Endothelial cell (in vitro differentiated cells): Measurements from ENCODE around the gene NF1. TPM values are rescaled to one million over a fixed set of nuclear protein-coding genes. Genes with fewer than 3 reads are reported as not detected.

Experiments
- DNase-seq: peaks from one replicate; pipeline ENCODE4 v3.0.0; 2021; ENCODE audit warnings: low spot score
- H3K27ac Mint-ChIP-seq: one replicate; pipeline ENCODE4 v1.8.0; 2021; ENCODE audit warnings: mixed read lengths, inconsistent platforms; ENCODE audit not compliant: unreplicated experiment
- H3K27me3 Mint-ChIP-seq: one replicate; pipeline ENCODE4 v1.8.0; 2021; ENCODE audit warnings: mild to moderate bottlenecking, moderate library complexity, mixed read lengths, inconsistent platforms; ENCODE audit not compliant: unreplicated experiment
- H3K36me3 Mint-ChIP-seq: one replicate; pipeline ENCODE4 v1.8.0; 2021; ENCODE audit warnings: mild to moderate bottlenecking, low read depth, mixed read lengths, inconsistent platforms; ENCODE audit not compliant: unreplicated experiment
- H3K4me1 Mint-ChIP-seq: one replicate; pipeline ENCODE4 v1.8.0; 2021; ENCODE audit warnings: mild to moderate bottlenecking, mixed read lengths, inconsistent platforms; ENCODE audit not compliant: unreplicated experiment
- H3K4me3 Mint-ChIP-seq: one replicate; pipeline ENCODE4 v1.8.0; 2021; ENCODE audit warnings: mild to moderate bottlenecking, mixed read lengths, inconsistent platforms; ENCODE audit not compliant: unreplicated experiment
- H3K9me3 Mint-ChIP-seq: one replicate; pipeline ENCODE4 v1.8.0; 2021; ENCODE audit warnings: mixed read lengths, inconsistent platforms; ENCODE audit not compliant: unreplicated experiment
- CTCF ChIP-seq: fragments of 200-600 bp; sonication (generic); IDR thresholded peaks from one replicate; pipeline ENCODE4 v1.5.0; 2021; ENCODE audit warnings: antibody characterized with exemption; ENCODE audit not compliant: unreplicated experiment
- total RNA-seq: library from RNA; stranded (reverse); fragmentation: NEBNext Ultra II Directional; extraction: Animal tissue kit (Norgen Biotek cat#: 25700); gene quantifications from one replicate; pipeline ENCODE4 v1.2.1, GENCODE V29; 2021; ENCODE audit not compliant: unreplicated experiment

Gene NF1
- total RNA-seq, 1 donor from 2014 or later, result 52.7 TPM

- H3K36me3 Mint-ChIP-seq, result no peaks in the 10 kb centered on the region
- TF ChIP-seq CTCF, result no peak
- H3K9me3 Mint-ChIP-seq, result no peaks in the 10 kb centered on the region
- H3K27me3 Mint-ChIP-seq, result no peaks in the 10 kb centered on the region
- H3K27ac Mint-ChIP-seq, result no peak overlapping the region
- peaks cover 4% of the 10 kb centered on the region for H3K4me1 Mint-ChIP-seq
- peak overlapping the region; percentile 17 for H3K4me3 Mint-ChIP-seq
- DNase-seq, result no peak
Measured at GRCh38 chr17:31058976-31059375, 35.8 kb upstream of the NF1 start.

- Mint-ChIP-seq H3K4me3 (no peak overlapping the region), H3K27me3 (no peaks in the 10 kb centered on the region), H3K9me3 (no peaks in the 10 kb centered on the region), H3K27ac (no peak overlapping the region), H3K36me3 (no peaks in the 10 kb centered on the region), H3K4me1 (peaks cover 1% of the 10 kb centered on the region)
- DNase-seq, result no peak
- TF ChIP-seq CTCF, result no peak
Measured at GRCh38 chr17:31060791-31061550, 33.8 kb upstream of the NF1 start.

DNA sequence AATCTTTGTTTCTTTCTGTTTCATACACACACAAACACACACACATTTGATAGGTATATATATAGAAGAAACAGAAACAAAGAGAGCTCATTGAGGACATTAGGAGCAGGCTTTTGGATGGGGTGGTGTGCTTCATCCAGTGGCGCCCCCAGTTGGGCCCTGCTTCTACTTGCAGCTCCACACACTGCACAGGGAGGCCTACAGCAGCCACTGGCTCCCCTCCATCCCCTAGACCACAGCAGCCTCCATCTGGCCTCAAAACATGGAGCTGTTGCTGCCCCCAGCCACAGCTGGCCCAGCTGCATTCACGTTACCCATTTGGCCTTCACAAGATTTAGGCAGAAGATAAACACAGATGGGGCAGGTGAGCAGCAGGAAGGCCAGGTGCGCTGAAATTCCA lies 33.1 kb upstream of the NF1 start:
- Mint-ChIP-seq H3K4me1 (no peaks in the 10 kb centered on the region), H3K9me3 (no peaks in the 10 kb centered on the region), H3K4me3 (no peak overlapping the region), H3K27me3 (peaks cover 2% of the 10 kb centered on the region), H3K27ac (no peak overlapping the region), H3K36me3 (no peaks in the 10 kb centered on the region)
- TF ChIP-seq CTCF, result no peak
- DNase-seq, result peak; percentile 9

GRCh38 chr17:31062346-31062745 lies 32.4 kb upstream of the NF1 start:
- Mint-ChIP-seq H3K9me3 (no peaks in the 10 kb centered on the region), H3K27ac (no peak overlapping the region), H3K27me3 (peaks cover 2% of the 10 kb centered on the region), H3K4me3 (no peak overlapping the region), H3K4me1 (no peaks in the 10 kb centered on the region), H3K36me3 (no peaks in the 10 kb centered on the region)
- TF ChIP-seq CTCF, result no peak
- DNase-seq, result no peak

DNA sequence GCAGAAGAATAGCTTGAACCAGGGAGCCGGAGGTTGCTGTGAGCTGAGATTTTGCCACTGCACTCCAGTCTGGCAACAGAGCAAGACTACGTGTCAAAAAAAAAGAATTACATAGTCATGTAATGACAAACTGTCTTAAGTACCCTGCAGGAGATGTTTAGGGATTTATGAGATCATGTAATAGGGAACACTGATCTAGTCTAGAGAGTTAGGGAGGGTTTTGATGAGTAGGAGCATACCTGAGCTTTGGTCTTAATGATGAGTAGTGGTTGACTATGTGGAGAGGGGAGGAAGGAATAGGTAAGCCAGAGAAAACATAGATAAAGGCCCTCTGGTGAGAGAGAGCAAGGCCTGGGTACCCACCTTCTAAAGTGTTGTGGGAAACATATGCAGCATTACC lies 30.1 kb upstream of the NF1 start:
- Mint-ChIP-seq H3K9me3 (no peaks in the 10 kb centered on the region), H3K27me3 (peaks cover 2% of the 10 kb centered on the region), H3K36me3 (no peaks in the 10 kb centered on the region), H3K27ac (no peak overlapping the region), H3K4me1 (no peaks in the 10 kb centered on the region), H3K4me3 (no peak overlapping the region)
- DNase-seq, result no peak
- no peak for TF ChIP-seq CTCF
